ENCODE results near the gene HBG1.
"Not testable (repeated sequence)": the region's sequence is repeated elsewhere in the genome, so short reads cannot be mapped to it uniquely, and the experiment has no call there.

The HBG1 gene

DNA sequence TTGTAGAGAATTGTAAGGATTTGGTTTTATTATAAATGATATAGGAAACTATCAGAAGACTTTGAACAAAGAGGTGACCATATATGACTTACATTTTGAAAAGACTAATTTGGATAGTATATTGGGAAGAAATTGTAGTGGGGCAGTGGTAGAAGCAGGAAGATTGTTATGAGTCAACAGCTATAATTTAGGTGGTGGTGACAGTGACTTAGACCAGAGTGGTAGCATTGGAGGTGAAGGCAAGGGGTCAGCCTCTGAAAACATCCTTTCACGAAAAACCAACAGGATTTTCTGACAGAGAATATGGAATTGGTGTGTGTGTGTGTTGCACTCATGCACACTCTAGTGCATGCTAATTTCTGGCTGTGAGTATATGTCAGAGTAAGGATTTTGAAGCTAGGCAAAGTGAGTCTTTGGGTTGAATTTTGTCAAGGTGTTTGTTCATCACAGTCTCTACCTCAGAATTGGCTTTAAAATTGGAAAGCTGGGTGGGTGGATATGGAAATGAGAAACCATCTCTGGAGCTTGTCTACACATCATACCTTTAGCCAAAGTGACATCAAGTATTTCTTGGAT lies 28.2 kb upstream of the HBG1 start:
- no peak for DNase-seq (ENCODE audit: low read depth)

DNA sequence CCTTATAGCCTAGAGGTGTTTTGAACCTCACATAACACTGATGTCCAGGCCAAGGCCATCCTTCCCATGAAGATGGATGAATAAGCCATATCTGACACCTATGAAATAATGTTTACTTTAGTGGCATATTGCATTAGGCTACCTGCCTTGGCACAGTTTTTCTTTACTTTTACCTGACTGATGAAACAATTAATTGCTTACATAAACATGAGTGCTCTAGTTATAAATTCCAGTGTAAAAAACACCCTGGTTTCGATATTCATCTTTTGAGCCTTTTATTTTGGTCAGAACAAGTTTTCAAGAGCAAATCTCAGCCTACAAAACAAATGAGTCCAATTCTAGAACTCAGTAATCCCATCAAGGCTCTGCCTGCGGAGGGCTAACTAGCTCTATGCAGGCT lies 27.0 kb upstream of the HBG1 start:
- no peak for DNase-seq (ENCODE audit: low read depth)

DNA sequence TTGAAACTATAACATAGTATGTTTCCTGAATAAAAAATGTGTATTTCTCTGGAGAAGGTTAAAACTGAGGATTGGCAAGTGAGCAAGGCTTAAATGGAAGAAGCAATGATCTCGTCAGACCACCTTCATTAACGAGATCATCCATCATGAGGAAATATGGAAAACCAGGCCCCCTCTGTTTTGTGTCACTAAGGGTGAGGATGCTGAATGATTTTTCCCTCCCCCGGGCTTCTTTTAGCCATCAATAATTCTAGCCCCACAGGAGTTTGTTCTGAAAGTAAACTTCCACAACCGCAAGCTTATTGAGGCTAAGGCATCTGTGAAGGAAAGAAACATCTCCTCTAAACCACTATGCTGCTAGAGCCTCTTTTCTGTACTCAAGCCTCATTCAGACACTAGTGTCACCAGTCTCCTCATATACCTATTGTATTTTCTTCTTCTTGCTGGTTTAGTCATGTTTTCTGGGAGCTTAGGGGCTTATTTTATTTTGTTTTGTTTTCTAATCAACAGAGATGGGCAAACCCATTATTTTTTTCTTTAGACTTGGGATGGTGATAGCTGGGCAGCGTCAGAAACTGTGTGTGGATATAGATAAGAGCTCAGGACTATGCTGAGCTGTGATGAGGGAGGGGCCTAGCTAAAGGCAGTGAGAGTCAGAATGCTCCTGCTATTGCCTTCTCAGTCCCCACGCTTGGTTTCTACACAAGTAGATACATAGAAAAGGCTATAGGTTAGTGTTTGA lies 25.9 kb upstream of the HBG1 start:
- DNase-seq (ENCODE audit: low read depth) = no peak

DNA sequence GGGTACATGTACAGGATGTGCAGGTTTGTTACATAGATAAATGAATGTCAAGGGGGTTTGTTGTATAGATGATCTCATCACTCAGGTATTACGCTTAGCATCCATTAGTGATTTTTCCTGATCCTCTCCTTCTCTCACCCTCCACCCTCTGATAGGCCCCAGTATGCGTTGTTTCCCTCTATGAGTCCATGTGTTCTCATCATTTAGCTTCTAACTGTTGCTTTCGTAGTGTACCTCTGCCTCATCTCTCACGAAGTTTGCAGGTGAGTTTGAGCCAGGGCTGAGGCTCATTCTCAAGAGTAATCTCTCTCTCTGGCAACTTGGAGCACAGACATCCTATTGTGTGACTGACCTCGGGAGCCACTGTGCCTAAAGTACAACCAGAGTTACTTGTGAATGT lies 24.7 kb upstream of the HBG1 start:
- DNase-seq (ENCODE audit: low read depth) = no peak

DNA sequence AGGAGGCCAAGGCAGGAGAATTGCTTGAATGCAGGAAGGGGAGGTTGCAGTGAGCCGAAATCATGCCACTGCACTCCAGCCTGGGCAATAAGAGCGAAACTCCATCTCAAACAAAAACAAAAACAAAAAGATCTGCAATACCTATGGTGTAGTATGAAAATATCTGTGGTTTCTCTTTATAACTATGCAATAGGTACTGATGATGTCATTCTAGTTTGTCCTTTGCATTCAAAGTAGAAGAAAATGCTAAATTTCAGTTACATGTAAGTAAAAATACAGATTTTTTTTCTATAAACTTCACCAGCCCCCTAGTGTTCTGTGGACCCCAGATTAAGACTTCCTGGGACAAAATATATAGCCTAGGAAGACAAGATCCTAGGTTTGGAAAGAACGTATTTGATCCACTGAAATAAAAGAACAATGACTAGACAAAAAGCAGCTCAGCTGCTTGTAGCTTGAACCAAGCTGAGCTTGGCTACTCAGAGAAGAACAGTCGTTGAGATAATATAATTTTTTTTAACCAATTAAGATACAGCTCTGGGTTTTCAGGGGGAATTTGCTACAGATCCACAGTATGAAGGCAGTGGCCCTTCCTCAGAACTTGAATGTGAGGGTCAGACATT lies 22.8 kb upstream of the HBG1 start:
- DNase-seq (ENCODE audit: low read depth) = no peak

DNA sequence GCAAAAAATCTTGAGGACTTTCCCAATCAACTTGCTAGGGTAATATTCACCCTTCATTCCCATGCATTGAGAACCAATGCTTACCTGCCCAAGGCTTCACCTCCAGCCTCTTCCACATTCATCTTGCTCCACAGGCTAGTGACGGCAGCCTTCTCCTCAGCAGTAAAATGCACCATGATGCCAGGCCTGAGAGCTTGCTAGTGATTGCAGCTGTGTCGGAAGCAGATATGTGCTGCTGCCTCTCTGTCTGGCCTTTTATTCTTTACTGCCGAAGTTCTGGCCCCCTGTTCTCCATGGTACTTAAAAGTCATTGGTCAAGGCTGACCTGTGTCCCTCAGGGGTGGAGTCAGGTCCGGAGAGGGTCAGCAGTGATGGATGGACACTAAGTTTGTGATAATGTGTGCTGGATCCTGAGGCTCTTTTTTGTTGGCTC lies 20.1 kb upstream of the HBG1 start, which contains the start of gene HBE1:
HBE1 (minus strand) TSS at position 231 of the 433 bp plus-strand sequence; CDS start at position 176, 55 bp downstream.
- no peak for DNase-seq (ENCODE audit: low read depth)

DNA sequence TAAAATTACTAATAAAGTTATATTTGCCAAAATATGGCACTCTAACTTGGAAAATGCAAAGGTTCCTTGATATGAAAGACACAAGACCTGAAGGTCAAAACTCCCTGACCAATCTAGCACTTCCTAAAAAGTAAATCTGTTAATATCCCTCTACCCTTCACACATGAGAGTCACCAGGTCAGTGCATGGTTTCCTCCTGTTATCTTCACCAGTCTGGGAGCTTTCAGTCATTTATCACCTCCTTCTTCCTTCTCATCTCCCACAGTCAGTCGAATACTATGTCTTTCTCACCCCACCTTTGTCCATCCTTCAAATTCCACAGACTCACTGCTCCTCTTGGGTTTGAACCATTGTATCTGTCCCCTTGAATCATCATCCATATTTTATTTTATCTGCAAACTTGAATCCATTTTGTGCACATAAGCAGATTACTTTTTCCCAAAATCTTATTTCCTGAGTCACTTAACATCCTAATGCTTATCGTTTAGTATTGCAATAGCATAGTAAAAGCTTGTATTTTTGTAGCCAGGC lies 17.4 kb upstream of the HBG1 start:
- no peak for DNase-seq (ENCODE audit: low read depth)

DNA sequence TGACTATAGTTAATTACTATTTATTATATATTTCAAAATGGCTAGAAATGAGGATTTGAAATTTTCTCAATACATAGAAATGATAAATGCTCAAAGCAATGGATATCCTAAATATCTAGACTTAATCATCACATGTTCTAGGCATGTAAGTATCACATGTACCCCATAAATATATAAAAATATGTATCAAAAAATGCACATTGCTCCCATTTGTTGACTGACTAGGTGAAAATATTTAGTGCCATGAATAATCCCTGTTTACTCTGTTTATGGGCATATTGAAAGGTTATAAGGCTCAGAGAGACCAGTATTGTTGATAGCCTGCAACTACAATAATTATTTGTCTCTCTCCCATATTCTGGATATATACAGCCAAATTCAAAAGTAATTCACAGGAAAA lies 17.0 kb upstream of the HBG1 start:
- DNase-seq (ENCODE audit: low read depth) = no peak

DNA sequence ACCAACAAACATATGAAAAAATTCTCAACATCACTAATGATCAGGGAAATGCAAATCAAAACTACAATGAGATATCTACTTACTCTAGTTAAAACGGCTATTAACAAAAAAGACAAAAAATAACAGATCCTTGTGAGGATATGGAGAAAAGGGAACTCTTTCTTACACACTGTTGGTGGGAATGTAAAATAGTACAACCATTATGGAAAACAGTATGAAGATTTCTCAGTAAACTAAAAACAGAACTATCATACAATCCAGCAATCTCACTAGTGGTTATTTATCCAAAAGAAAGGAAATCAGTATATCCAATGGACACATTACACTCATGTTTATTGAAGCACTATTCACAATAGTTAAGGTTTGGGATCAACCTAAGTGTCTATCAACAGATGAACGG lies 16.2 kb upstream of the HBG1 start:
- no peak for DNase-seq (ENCODE audit: low read depth)

DNA sequence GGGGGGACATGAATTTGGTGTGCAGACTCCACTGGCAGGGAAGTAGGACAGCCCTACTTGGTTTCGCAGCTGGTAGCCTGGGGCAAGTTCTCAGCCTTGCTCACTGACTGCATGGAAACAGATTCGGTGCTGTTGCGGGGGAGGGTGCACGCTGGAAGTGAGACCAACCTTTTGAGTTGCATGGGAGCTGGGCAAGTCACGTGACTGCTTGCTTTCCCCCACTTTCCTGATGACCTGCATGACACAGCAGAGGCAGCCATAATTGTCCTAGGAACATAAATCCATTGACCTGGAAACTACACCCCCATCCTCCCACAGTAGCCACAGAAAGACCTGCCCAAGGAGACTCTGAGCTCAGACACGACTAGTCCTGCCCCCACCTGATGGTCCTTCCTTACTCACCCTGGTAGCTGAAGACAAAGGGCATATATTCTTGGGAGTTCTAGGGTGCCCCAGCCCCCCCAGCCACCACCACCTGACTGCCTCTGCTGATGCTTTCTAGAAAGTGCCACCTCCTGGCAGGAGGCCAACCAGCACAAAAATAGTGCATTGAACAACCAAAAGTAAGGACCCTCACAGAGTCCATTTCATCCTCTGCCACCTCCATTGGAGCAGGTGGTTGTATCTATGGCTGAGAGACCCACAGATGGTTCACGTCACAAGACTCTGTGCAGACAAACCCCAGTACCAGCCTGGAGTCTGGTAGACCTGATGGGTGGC lies 9.0 kb upstream of the HBG1 start:
- DNase-seq (ENCODE audit: low read depth) = no peak

DNA sequence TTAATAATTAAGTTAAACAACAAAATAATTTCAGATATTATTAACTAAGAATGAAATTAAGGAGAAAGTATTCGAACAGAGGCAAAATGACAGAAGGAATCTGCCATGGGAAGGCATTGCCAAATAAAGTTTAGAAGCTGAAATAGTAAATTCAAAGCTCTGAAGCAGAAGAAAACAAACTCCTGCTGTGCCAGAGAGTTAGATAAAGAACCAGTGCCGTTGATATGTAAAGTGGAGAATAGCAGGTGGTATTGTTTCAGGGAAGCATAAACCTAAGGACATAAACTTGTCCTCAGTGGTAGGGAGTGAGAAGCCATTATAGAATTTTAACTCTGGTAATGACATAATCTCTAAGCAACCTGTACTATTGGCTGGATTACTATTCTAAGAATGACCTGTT lies 7.6 kb upstream of the HBG1 start:
- no peak for DNase-seq (ENCODE audit: low read depth)

DNA sequence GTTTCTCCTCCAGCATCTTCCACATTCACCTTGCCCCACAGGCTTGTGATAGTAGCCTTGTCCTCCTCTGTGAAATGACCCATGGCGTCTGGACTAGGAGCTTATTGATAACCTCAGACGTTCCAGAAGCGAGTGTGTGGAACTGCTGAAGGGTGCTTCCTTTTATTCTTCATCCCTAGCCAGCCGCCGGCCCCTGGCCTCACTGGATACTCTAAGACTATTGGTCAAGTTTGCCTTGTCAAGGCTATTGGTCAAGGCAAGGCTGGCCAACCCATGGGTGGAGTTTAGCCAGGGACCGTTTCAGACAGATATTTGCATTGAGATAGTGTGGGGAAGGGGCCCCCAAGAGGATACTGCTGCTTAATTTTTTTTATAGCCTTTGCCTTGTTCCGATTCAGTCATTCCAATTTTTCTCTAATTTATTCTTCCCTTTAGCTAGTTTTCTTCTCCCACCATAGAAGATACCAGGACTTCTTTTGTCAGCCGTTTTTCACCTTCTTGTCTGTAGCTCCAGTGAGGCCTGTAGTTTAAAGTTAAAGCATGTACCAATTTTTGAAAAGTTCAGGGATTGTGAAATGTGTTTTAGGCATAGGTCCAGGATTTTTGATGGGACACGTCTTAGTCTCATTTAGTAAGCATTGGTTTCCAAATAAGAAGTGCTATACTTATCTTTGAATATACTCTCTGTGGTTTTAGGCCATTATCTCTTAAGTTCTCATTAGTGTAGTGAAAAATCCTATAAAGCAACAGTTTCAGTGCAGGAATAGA lies 5.2 kb upstream of the HBG1 start, which contains the start of gene HBG2:
HBG2 (minus strand) TSS at position 136 of the 768 bp plus-strand sequence; CDS start at position 83, 53 bp downstream.
- not testable (repeated sequence) for DNase-seq (ENCODE audit: low read depth)

DNA sequence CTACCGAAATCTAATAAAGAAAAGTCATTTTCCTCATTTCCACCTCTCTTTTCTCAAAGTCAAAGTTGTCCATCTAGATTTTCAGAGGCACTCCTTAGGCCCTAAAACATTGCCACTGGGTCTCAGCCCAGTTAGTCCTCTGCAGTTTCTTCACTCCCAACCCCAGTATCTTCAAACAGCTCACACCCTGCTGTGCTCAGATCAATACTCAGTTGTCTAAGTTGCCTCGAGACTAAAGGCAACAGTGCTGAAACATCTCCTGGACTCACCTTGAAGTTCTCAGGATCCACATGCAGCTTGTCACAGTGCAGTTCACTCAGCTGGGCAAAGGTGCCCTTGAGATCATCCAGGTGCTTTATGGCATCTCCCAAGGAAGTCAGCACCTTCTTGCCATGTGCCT lies 4.4 kb upstream of the HBG1 start:
- not testable (repeated sequence) for DNase-seq (ENCODE audit: low read depth)

DNA sequence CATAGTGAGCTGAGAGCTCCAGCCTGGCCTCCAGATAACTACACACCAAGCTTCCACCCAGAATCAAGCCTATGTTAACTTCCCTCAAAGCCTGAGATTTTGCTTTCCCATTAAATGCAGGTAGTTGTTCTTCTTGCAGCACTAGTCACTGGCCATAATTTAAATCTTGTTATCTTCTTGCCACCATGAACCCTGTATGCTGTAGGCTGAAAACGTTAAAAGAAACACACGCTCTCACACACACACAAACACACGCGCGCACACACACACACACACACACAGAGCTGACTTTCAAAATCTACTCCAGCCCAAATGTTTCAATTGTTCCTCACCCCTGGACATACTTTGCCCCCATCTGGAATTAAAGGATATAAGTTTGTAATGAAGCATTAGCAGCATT lies 3.8 kb upstream of the HBG1 start:
- not testable (repeated sequence) for DNase-seq (ENCODE audit: low read depth)

DNA sequence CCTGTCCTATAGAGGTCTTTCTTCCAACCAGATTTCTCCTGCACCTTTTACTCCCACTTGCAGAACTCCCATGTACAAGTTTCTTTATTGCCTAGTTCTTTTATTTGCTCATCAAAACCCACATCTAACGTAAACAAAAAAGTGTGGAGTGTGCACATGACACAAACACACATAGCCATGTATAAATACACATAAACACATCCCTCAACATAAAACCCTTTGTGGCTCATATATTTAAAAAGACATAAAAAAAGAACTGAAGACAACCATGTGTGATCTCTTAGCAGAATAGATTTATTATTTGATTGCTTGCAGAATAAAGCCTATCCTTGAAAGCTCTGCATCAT lies 3.2 kb upstream of the HBG1 start:
- DNase-seq (ENCODE audit: low read depth) = no peak

DNA sequence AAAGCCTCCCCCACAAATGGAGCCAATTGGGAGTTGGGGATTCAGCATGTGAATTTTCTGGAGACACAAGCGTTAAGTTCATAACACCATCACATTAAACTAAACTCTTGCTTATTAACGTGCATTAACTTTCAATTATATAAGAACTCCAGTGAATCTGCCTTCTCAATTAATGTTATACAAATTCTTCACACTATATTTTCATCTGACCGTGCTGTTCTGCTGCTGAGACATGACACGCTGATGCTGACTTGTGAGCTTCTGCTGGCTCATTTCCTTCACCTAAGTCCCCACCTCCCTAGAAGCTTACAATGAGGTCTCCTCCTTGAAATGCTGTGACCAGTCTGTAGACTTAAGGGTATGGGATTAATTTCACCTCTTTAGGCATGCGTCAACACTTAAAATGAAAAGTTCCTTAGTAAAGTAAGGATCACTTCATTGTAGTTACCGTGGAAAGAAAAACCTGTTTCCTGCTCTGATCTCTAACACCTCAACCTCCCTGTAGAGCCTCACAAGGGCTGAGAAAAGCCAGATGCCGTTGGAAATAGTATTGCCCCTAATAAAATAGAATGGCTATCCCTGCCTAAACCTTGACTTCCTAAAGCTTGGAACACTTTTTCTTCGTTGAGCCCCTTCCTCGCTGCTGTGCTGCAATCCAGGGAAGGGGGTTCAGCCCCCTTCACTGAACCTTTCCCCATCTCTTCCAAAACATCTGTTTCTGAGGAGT lies 2.7 kb upstream of the HBG1 start:
- no peak for DNase-seq (ENCODE audit: low read depth)

DNA sequence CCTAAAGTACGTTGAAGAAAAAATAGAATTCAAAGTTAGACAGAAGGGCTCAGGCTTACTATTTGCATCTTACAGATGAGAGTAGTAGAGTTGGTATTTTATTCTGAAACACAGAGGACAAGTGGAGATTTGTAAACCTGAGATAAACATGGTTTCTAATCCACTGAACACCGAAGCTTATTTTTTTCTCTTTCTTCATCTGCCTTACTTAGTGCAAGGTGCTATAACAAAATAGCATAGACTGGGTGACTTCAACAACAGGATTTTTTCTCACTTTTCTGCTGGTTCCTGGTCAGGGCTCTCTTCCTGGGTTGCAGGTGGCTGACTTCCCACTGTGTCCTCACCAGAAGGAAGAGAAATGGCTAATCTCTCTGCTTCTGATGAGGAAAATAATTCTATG lies 2.1 kb upstream of the HBG1 start:
- DNase-seq (ENCODE audit: low read depth) = no peak

DNA sequence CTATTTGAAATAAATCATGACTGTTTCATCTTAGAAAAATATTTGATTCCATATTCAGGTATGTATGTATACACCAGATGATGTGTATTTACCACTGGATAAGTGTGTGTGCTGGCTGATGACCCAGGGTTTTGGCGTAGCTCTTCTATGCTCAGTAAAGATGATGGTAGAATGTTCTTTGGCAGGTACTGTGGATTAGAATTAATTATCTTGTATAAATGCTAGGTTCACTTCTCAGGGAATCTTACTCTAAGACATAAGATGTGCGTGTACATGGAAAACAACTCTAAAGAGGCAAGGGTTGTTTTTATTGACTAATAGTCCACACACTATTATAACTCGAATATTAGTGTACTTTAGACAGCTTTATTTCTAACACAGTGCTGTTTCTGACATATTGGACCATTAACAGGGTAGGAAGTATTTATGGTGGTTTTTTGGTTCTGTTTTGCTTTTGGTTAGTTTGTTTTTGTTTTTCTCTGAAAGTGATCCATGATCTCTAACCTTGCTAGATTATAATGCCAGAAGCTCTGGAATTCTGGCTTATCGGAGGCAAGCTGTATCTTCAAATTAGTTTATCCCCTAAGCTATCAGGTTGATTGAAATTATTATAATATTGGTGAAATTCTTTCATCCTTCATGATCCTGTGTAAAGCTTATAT lies 1.0 kb upstream of the HBG1 start:
- DNase-seq (ENCODE audit: low read depth) = no peak

DNA sequence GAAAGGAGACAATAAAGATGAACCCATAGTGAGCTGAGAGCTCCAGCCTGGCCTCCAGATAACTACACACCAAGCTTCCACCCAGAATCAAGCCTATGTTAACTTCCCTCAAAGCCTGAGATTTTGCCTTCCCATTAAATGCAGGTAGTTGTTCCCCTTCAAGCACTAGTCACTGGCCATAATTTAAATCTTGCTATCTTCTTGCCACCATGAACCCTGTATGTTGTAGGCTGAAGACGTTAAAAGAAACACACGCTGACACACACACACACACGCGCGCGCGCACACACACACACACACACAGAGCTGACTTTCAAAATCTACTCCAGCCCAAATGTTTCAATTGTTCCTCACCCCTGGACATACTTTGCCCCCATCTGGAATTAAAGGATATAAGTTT lies 1.2 kb downstream of the HBG1 start:
- not testable (repeated sequence) for DNase-seq (ENCODE audit: low read depth)

DNA sequence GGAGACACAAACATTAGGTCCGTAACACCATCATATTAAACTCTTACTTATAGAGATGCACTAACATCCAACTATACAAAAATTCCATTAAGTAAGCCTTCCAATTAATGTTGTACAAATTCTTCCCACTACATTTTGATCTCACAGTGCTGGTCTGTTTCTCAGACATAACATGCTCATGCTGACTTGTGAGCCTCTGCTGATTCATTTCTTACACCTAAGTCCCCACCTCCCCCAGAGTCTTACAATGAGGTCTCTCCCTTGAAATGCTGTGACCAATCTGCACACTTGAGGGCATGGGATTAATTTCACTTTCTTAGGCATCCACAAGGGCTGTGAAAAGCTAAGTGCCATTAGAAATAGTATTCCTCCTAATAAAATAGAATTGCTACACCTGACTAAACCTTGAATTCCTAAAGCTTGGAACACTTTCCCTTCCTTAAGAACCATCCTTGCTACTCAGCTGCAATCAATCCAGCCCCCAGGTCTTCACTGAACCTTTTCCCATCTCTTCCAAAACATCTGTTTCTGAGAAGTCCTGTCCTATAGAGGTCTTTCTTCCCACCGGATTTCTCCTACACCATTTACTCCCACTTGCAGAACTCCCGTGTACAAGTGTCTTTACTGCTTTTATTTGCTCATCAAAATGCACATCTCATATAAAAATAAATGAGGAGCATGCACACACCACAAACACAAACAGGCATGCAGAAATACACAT lies 2.0 kb downstream of the HBG1 start:
- DNase-seq (ENCODE audit: low read depth) = no peak
